Mesendoderm (in vitro differentiated cells): ENCODE measurements around the gene GDA.

ENCODE experiments used
- DNase-seq: peaks from one replicate; pipeline ENCODE4 v3.0.0; 2013
- H2AK5ac ChIP-seq: 2 replicates; pipeline ENCODE4 v1.6.1; 2013; ENCODE audit warnings: low read length, inconsistent platforms
- H2BK120ac ChIP-seq: 2 replicates; pipeline ENCODE4 v1.6.1; 2013; ENCODE audit warnings: low read depth, mild to moderate bottlenecking, low read length, moderate library complexity, mixed read lengths
- H2BK15ac ChIP-seq: replicated peaks from 2 replicates; pipeline ENCODE4 v1.6.1; 2013; ENCODE audit warnings: low read depth, mild to moderate bottlenecking, moderate library complexity
- H2BK5ac ChIP-seq: 2 replicates; pipeline ENCODE4 v1.6.1; 2013; ENCODE audit warnings: low read length, inconsistent platforms
- H3K18ac ChIP-seq: 2 replicates; pipeline ENCODE4 v1.6.1; 2013; ENCODE audit warnings: mild to moderate bottlenecking, low read length, mixed read lengths
- H3K23ac ChIP-seq: one replicate; pipeline ENCODE4 v1.6.1; 2013; ENCODE audit warnings: low read length
- H3K27ac ChIP-seq: 2 replicates; pipeline ENCODE4 v1.5.1; 2013; ENCODE audit warnings: low read depth, mild to moderate bottlenecking, inconsistent platforms, low read length, moderate library complexity
- H3K27me3 ChIP-seq: 2 replicates; pipeline ENCODE4 v1.6.1; 2013; ENCODE audit warnings: low read length, control low read depth, mild to moderate bottlenecking, inconsistent platforms; ENCODE audit not compliant: insufficient read depth, poor library complexity
- H3K36me3 ChIP-seq: 2 replicates; pipeline ENCODE4 v1.6.1; 2013; ENCODE audit warnings: low read length, inconsistent platforms; ENCODE audit not compliant: control insufficient read depth, insufficient read depth
- H3K4ac ChIP-seq: one replicate; pipeline ENCODE4 v1.6.1; 2013; ENCODE audit warnings: low read depth, mild to moderate bottlenecking, low read length, moderate library complexity
- H3K4me1 ChIP-seq: 2 replicates; pipeline ENCODE4 v1.6.1; 2013; ENCODE audit warnings: low read depth, low read length, inconsistent platforms; ENCODE audit not compliant: control insufficient read depth
- H3K4me2 ChIP-seq: 2 replicates; pipeline ENCODE4 v1.6.1; 2013; ENCODE audit warnings: low read length
- H3K4me3 ChIP-seq: 2 replicates; pipeline ENCODE4 v1.5.1; 2013; ENCODE audit warnings: mild to moderate bottlenecking, low read length
- H3K56ac ChIP-seq: one replicate; pipeline ENCODE4 v1.6.1; 2013; ENCODE audit warnings: low read length
- H3K79me1 ChIP-seq: 2 replicates; pipeline ENCODE4 v1.6.1; 2013; ENCODE audit warnings: low read length, inconsistent platforms
- H3K79me2 ChIP-seq: 2 replicates; pipeline ENCODE4 v1.6.1; 2013; ENCODE audit warnings: mild to moderate bottlenecking, low read length; ENCODE audit not compliant: control insufficient read depth, insufficient read depth
- H3K9ac ChIP-seq: 2 replicates; pipeline ENCODE4 v1.6.1; 2013; ENCODE audit warnings: low read length, inconsistent platforms
- H4K5ac ChIP-seq: one replicate; pipeline ENCODE4 v1.6.1; 2013; ENCODE audit warnings: low read length
- H4K8ac ChIP-seq: one replicate; pipeline ENCODE4 v1.6.1; 2013; ENCODE audit warnings: low read depth, mild to moderate bottlenecking, control low read depth, low read length, moderate library complexity
- WGBS: extraction: QIAGEN DNeasy Blood & Tissue Kit; methylation state at CpG from one replicate; pipeline ENCODE4 v1.1.7; 2013; ENCODE audit warnings: low lambda C conversion rate, missing lambda C conversion rate; ENCODE audit not compliant: insufficient coverage; ENCODE audit errors: extremely low coverage; 5-methylcytosine and 5-hydroxymethylcytosine counted together

Gene GDA

GRCh38 chr9:72133365-72134035, 15.7 kb upstream of the GDA start:
- H3K9ac ChIP-seq = no peak overlapping the region

GRCh38 chr9:72134801-72135200, 14.4 kb upstream of the GDA start:
- Histone ChIP-seq H2AK5ac (no peak overlapping the region), H3K79me1 (no peaks in the 10 kb centered on the region), H4K5ac (no peak overlapping the region), H3K4me3 (no peak overlapping the region), H3K36me3 (no peaks in the 10 kb centered on the region), H3K27ac (no peak overlapping the region), H3K56ac (no peak overlapping the region), H3K4me2 (no peak overlapping the region), H3K27me3 (no peaks in the 10 kb centered on the region), H3K79me2 (no peaks in the 10 kb centered on the region), H2BK5ac (no peak overlapping the region), H2BK15ac (no peak overlapping the region), H4K8ac (no peak overlapping the region), H3K4me1 (no peaks in the 10 kb centered on the region), H3K9ac (no peak overlapping the region), H3K18ac (no peak overlapping the region), H3K4ac (no peak overlapping the region), H2BK120ac (no peak overlapping the region), H3K23ac (no peak overlapping the region)
- no peak for DNase-seq
- WGBS = 100% methylated on average over 1 of the region's 1 CpG

More at GRCh38 chr9:72133365-72134035, 15.7 kb upstream of the GDA start:
- no peak for DNase-seq
- Histone ChIP-seq H2BK120ac (no peak overlapping the region), H3K18ac (no peak overlapping the region), H3K4ac (no peak overlapping the region), H3K79me2 (no peaks in the 10 kb centered on the region), H3K4me1 (no peaks in the 10 kb centered on the region), H4K5ac (no peak overlapping the region), H3K27ac (no peak overlapping the region), H3K27me3 (no peaks in the 10 kb centered on the region), H3K4me2 (no peak overlapping the region), H3K79me1 (no peaks in the 10 kb centered on the region), H4K8ac (no peak overlapping the region), H2AK5ac (no peak overlapping the region), H3K36me3 (no peaks in the 10 kb centered on the region), H3K4me3 (no peak overlapping the region), H2BK5ac (no peak overlapping the region), H3K56ac (no peak overlapping the region), H2BK15ac (no peak overlapping the region), H3K23ac (no peak overlapping the region)
- WGBS = no CpG with 5 or more reads among the region's 3 CpGs

DNA sequence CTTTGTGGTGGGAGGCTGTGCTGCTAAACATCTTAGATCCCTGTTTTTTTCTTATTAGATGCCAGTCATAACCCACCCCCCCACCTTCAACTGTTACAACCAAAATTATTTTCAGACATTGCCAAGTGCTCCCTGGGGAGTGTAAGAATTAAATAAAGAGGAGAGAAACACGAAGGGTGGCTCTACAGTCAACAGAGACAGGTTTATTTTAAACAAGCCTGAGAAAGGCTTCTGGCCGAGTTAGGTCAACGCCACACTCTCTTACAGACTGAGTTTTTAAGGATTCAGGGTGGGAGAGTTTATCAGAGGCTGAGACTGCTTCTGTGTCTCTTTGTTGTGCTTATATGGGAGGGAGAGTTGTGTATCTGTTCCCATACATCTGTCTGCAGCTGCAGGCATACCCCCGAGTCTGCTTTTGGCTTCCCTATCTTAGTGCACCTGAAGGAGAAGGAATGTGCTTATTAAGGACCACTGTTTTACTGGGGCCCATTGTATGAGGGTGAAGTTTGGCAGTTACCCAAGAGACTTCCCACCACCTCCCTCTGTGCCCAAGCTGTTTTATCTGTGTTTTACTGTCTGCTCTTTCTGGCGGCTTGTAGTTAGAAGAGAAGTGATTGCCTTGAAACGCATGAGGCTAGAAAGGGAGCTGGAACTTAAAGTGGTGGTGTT, 11.4 kb upstream of the GDA start:
- H3K4me1 ChIP-seq = no peaks in the 10 kb centered on the region
- no peak overlapping the region for H3K9ac ChIP-seq
- no peak overlapping the region for H4K5ac ChIP-seq
- no peak overlapping the region for H3K23ac ChIP-seq
- no peak overlapping the region for H3K56ac ChIP-seq
- no CpG with 5 or more reads among the region's 6 CpGs for WGBS
- no peak overlapping the region for H3K4me2 ChIP-seq
- H2BK5ac ChIP-seq = no peak overlapping the region
- DNase-seq = no peak
- H3K27ac ChIP-seq = no peak overlapping the region
- H2AK5ac ChIP-seq = no peak overlapping the region
- no peaks in the 10 kb centered on the region for H3K36me3 ChIP-seq
- no peaks in the 10 kb centered on the region for H3K79me2 ChIP-seq
- no peak overlapping the region for H3K18ac ChIP-seq
- H2BK120ac ChIP-seq = no peak overlapping the region
- no peak overlapping the region for H3K4ac ChIP-seq
- no peak overlapping the region for H4K8ac ChIP-seq
- no peak overlapping the region for H2BK15ac ChIP-seq
- no peaks in the 10 kb centered on the region for H3K79me1 ChIP-seq
- no peaks in the 10 kb centered on the region for H3K27me3 ChIP-seq
- H3K4me3 ChIP-seq = no peak overlapping the region

GRCh38 chr9:72139226-72139625, 10.0 kb upstream of the GDA start:
- H2BK120ac ChIP-seq = no peak overlapping the region
- no peaks in the 10 kb centered on the region for H3K27me3 ChIP-seq
- no peak overlapping the region for H3K18ac ChIP-seq
- H4K8ac ChIP-seq = no peak overlapping the region
- no peak overlapping the region for H3K4ac ChIP-seq
- no peaks in the 10 kb centered on the region for H3K79me1 ChIP-seq
- no peak overlapping the region for H2BK15ac ChIP-seq
- H3K4me1 ChIP-seq = no peaks in the 10 kb centered on the region
- no peak overlapping the region for H3K23ac ChIP-seq
- H2AK5ac ChIP-seq = no peak overlapping the region
- no peaks in the 10 kb centered on the region for H3K79me2 ChIP-seq
- no peaks in the 10 kb centered on the region for H3K36me3 ChIP-seq
- WGBS = no CpG with 5 or more reads among the region's 2 CpGs
- no peak overlapping the region for H3K4me3 ChIP-seq
- H3K56ac ChIP-seq = no peak overlapping the region
- H3K9ac ChIP-seq = no peak overlapping the region
- no peak overlapping the region for H3K4me2 ChIP-seq
- no peak overlapping the region for H2BK5ac ChIP-seq
- H3K27ac ChIP-seq = no peak overlapping the region
- DNase-seq = peak; percentile 40
- no peak overlapping the region for H4K5ac ChIP-seq

DNA sequence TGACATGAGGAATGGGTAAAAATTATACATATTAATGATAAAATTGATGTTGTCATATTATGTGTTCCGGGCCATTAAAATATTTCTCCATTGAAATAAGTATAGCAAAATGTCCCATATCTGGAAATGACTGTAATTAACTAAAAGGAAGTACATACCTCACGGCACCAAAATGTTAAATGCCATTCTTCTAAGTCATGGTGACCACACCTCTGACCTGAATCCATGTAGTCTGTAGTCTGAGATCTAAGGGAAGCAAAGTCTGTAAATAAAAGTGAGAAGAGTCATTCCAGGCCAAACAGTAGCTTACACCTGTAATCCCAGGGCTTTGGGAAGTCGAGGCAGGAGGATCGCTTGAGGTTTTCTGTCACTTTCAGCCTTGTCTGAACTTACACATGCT, 8.7 kb upstream of the GDA start:
- no peak overlapping the region for H3K56ac ChIP-seq
- H3K4ac ChIP-seq = no peak overlapping the region
- H2BK15ac ChIP-seq = no peak overlapping the region
- no peaks in the 10 kb centered on the region for H3K36me3 ChIP-seq
- no peak overlapping the region for H2BK5ac ChIP-seq
- no peak overlapping the region for H3K27ac ChIP-seq
- no peak overlapping the region for H4K8ac ChIP-seq
- no peak overlapping the region for H2BK120ac ChIP-seq
- no peak overlapping the region for H3K18ac ChIP-seq
- no peaks in the 10 kb centered on the region for H3K27me3 ChIP-seq
- no peaks in the 10 kb centered on the region for H3K4me1 ChIP-seq
- no peaks in the 10 kb centered on the region for H3K79me1 ChIP-seq
- peak; percentile 30 for DNase-seq
- WGBS = no CpG with 5 or more reads among the region's 4 CpGs
- no peak overlapping the region for H3K9ac ChIP-seq
- H2AK5ac ChIP-seq = no peak overlapping the region
- no peak overlapping the region for H3K23ac ChIP-seq
- H4K5ac ChIP-seq = no peak overlapping the region
- no peak overlapping the region for H3K4me3 ChIP-seq
- no peak overlapping the region for H3K4me2 ChIP-seq
- H3K79me2 ChIP-seq = no peaks in the 10 kb centered on the region
